GM13976 (cell line): ENCODE results near the gene TBL3.

Experiments
- DNase-seq: peaks from one replicate; pipeline ENCODE4 v3.0.0; 2012; ENCODE audit warnings: low spot score
- CTCF ChIP-seq: IDR thresholded peaks from 2 replicates; pipeline ENCODE4 v1.5.1; 2012; ENCODE audit warnings: borderline replicate concordance, mild to moderate bottlenecking; ENCODE audit not compliant: insufficient read depth; ENCODE audit errors: extremely low read depth, missing control alignments, control extremely low read depth
- in situ Hi-C: fragments of 300-500 bp; cut with MboI; formaldehyde crosslinking; loops from one replicate; pipeline ENCODE4 v1.12.0; 2022; ENCODE audit warnings: low sequenced_read_pairs, mixed read lengths, inconsistent platforms; ENCODE audit not compliant: unreplicated experiment

TBL3 gene

GRCh38 chr16:1944612-1945199 lies 27.1 kb upstream of the TBL3 start:
- no peak for TF ChIP-seq CTCF
- in situ Hi-C loops: no loop called here
- no peak for DNase-seq

GRCh38 chr16:1945559-1946391 lies 26.1 kb upstream of the TBL3 start:
- no peak for DNase-seq
- in situ Hi-C loops: no loop called here
- TF ChIP-seq CTCF: no peak

GRCh38 chr16:1946495-1947368 lies 25.1 kb upstream of the TBL3 start:
- in situ Hi-C loops: no loop called here
- no peak for DNase-seq
- no peak for TF ChIP-seq CTCF

- no peak for DNase-seq
- in situ Hi-C loops: no loop called here
- TF ChIP-seq CTCF: no peak
Measured at GRCh38 chr16:1947369-1947670, 24.5 kb upstream of the TBL3 start.

- DNase-seq: no peak
- in situ Hi-C loops: no loop called here
- TF ChIP-seq CTCF: no peak
Measured at GRCh38 chr16:1949507-1949906, 22.3 kb upstream of the TBL3 start.

- in situ Hi-C loops: no loop called here
- no peak for TF ChIP-seq CTCF
- no peak for DNase-seq
Measured at GRCh38 chr16:1950047-1950446, 21.8 kb upstream of the TBL3 start.
